NCI-H2171 treated with DMSO at 0.1 percent for 48 hours (cell line): ENCODE results near the gene SLC28A1.
"Not testable (repeated sequence)": the region's sequence is repeated elsewhere in the genome, so short reads cannot be mapped to it uniquely, and the experiment has no call there.

ENCODE experiments used
- DNase-seq: peaks from one replicate; lab custom pipeline; 2025; lab: John Stamatoyannopoulos, UW

SLC28A1 gene

DNA sequence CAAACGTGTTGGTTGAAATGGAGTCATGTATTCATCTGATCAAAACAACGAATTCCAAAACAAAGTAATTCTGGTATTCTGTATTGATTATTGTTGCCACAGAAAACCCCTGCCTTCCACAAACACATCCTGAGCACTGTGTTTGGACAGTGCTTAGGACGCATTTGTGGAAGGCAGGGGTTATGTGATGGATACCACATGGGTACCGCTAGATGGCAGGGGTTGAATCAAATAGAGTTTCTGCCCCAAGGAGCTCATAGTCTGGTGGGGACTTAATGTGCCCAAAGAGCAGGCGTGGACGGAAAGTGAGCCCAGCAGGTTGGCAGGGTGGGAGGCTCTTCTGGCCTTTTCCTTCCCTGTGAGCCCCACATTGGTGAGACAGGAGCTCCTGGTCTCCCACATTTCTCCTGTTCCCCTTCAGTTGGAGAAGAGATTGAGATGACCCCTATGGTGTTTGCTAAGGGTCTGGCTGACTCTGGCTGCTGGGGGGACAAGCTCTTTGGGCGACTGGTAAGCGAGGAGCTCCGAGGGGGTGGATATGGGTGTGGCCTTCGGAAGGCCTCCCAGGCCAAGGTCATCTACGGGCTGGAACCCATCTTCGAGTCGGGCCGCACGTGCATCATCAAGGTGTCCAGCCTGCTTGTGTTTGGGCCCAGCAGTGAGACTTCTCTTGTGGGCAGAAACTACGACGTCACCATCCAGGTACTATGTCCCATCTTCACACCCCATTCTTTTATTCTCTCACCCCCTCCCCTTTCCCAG is 22.1 kb upstream of the SLC28A1 start:
- DNase-seq, result no peak

DNA sequence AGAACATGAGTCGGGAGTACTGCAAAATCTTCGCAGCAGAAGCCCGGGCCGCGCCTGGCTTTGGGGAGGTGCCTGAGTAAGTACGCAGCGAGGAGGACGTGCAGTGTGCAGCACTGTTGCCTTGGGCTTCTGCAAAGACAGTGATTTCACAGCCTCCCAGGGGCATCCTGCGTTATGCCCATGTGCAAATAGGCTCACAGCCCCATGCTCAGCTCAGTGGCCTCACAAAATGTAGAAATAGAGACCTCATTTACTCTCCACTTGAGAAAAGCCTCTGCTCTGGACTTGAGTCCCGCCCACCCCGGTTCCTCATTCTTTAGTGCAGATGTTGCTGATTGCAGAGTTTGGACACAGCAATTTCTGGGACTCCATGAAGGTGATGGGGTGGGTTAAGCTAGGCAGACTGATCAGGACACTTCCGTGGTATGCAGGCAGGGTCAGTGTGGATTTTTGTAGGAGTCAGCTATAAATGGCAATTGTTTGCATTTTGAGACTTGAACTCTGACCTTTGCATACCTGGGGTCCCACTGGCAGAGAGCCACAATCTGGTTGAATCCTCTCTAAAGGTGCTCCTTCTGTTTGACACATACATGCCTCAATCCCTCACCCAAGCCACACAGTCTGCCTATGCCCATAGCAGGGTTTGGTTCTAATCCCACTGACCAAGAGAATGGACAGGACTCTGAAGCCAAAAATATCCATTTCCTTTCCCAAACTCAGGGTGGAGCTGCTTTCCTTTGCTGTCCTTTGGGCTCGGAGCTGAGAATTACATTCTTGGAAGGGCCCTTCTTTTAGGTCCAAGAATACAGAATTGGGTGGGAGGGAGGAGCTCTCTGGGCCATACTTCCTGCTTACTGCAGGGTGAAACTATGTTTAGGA is 20.7 kb upstream of the SLC28A1 start:
- no peak for DNase-seq

DNA sequence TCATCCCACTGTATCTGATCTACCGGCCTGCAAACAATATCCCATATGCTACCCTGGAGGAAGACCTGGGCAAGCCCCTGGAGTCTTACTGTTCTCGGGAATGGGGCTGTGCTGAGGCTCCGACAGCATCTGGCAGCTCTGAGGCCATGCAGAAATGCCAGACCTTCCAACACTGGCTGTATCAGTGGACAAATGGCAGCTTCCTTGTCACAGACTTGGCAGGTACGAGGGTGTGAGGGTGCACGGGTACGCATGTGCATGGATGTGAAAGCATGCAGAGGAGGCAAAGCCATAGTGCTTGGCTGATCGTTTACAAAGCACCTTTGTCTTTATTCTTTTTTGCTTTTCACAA is 20.0 kb upstream of the SLC28A1 start:
- DNase-seq, result no peak

DNA sequence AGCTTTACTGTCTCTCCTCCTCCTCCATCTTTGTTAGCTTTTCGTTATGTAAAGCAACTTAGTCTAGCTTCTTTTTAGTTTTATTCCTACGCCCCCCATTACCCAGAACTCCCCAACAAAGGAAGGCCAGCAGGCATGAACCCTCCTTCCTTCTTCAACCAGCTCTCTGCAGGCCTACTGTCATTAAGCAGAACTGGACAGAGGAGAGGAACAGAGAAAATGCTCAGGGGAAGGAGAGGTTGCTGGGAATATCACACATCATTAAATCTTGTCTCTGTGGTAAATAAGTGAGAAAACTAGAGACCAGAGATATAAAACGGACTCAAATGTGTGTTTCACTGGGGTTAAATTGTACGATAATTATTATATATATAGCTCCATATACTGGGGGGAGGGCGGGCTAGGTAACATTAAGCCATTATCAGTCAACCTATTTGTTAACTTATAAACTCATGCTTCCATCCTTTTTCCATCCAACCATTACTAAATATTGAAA is 19.3 kb upstream of the SLC28A1 start:
- no peak for DNase-seq

DNA sequence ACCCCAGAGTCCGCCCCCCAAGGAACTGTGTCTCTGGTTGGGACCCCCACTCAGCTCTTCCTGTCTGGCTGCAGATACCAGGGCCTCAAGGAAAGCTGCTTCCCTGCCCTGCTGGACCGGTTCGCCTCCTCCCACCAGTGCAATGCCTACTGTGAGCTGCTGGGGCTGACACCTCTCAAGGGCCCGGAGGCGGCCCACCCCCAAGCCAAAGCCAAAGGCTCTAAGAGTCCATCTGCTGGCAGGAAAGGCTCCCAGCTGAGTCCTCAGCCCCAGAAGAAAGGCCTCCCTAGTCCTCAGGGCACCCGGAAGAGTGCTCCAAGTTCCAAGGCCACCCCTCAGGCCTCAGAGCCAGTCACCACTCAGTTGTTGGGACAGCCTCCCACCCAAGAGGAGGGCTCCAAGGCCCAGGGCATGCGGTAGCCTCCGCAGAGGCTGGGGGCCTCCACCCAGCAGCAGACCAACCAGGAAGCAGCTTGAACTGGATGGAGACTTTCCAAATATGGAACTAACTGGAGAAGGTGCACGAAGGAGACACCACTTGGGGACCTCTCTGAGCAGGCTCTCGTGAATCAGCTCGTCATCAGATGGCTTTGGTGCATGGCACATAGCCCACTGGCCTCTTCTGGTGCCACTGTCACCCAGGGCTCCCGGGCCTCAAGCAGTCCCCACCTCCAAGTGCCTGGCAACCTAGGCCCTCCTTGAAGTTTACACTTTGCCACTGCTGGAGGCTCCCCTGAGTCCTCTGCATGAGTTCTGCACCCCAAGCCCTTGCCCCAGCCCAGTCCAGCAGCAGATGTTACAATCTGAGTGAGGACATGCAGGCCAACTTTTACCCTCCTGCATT is 16.2 kb upstream of the SLC28A1 start:
- DNase-seq, result no peak

DNA sequence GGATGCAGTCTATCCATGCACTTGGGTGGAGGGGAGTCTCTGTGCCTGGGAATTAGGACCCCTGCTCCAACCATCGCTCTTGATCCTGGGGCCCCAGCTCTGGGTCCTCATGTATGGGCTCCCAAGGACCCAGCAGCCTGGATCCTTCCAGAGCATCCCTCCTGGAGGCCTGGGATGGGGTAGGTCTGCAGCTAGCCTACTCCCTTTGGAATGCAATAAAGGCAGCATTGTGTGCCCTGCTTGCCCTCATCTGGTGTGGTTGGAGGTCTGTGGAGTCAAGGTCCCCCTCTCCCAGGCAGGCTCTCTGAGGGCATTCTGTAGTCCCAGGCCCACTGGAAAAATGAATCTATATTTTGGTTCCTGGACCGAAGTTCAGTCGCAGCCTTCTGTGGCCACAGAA is 15.0 kb upstream of the SLC28A1 start:
- no peak for DNase-seq

DNA sequence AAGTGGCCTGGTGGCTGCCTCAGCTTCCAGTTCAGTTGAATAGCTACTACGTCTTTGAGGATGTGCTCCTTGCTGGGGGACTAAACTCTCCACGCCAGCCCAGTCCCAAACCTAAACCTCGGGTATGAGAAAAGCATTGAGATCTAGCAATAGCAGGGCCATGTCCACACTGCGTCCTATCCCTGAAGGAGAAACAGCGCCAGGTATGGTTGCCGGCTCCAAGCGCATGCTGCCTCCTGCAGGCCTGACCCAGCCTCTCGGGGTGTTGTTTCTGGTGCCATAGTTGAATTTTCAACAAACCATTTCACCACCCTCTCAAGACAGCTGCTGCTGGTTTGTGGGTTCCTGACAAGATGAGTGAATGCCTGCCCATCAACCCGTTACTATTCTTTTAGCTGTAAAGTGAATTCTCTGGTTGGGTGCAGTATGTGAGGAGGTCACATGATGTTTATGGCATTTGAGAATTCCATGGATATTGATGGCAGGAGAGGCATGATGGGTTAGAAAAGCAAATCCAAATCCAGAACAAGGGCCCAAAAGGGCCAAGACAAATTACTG is 13.0 kb upstream of the SLC28A1 start:
- no peak for DNase-seq

DNA sequence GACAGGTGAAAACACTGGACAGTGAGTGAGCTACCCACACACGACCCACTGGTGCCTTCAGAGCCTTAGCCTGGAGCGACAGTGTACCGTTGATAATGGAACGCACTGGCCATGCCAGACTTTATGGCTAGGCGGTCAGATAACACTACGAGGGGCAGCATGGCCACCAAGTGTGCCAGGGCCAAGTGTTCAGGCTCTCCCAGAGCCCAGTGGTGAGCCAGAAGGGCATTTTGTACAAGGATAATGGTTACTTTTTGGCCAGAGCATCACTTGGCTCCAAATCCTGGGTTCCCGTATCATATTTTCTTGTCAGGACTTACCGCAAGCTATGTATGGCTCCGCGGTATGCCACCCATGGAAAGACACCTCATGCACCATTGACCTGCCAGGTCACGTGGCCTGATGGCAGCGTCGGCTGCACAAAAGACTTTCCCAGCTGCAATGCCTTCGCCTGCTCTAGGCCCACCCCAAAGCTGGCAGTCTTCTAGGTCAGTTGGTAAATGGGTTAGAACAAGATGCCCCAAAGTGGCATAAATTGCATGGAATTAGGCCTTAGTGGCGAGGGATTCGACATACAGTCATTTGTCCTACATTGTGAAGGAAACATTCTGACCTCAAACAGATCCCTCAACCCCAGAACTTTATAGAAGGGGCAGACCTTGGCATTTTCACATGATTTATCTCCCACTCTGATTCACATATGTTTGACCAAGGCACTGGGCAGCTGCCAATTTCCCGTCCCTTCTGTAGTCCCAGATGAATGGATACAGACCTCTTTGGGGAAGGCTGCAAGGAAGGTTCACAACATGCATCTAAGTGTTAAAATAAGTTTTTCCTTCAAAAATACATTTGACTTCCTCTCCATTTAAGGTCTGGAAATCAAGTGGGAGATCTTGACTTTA is 12.2 kb upstream of the SLC28A1 start:
- DNase-seq, result no peak

DNA sequence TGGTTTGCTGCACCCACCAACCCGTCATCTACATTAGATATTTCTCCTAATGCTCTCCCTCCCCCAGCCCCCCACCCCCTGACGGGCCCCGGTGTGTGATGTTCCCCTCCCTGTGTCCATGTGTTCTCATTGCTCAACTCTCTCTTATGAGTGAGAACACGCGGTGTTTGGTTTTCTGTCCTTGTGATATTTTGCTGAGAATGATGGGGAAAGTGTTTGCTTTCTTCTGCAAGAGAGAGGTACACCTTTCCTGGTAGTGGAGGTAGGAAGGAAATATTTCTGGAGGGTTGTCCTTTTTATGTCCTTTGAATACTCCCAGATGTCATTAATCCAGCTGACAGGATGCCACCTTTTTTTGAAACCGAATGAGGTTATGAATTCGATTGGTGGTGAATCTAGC is 10.5 kb upstream of the SLC28A1 start:
- no peak for DNase-seq

DNA sequence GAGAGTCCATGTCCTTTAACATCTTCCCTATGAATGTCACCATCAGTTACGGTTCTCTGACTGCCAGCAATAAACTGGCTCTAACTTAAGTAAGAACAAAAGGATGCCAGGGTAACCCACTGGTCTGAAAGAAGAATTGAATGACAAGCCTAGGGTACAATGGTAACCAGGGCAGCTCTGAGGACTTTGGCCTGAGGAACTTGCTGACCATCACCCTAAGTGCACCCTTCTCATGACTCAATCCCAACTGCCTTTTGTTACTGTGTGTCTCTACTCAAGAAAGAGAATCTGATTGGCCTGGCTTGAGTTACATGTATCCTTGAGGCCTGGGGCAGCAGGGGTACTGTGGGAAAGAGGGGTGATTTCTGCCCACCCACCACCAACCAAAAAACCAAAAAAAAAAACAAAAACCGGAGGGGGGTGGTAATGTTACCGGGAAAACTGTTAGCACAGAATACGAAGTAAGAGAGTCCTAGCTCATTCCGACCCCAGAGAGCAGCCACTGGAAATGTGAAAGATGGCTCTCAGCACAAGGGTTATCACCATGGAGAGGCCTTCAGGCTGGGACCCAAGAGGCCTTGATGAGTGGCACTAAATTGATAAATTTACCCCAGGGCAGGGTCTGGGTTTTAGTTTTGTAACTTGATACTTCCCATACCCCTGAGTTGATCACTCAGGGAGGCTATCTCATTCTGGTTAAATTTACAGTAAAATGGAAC is 9.3 kb upstream of the SLC28A1 start:
- no peak for DNase-seq

DNA sequence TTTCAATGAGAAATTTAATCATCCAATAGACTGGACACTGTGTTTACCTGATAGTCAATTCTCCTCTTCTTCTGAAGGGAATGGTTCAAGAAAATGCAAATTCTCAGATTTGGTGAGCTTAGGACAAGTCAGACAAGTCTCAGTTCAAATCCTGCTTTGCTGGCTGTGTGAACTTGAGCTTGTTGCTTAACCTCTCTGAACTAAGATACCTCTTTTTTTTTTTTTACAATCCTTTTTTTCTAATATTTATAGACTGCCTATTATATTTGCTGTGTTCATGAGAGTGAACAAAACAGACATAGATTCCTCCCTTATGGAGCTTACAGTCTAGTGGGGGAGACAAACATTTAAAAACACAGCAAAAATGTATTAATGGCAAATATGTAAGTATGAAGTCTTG is 8.2 kb upstream of the SLC28A1 start:
- no peak for DNase-seq

DNA sequence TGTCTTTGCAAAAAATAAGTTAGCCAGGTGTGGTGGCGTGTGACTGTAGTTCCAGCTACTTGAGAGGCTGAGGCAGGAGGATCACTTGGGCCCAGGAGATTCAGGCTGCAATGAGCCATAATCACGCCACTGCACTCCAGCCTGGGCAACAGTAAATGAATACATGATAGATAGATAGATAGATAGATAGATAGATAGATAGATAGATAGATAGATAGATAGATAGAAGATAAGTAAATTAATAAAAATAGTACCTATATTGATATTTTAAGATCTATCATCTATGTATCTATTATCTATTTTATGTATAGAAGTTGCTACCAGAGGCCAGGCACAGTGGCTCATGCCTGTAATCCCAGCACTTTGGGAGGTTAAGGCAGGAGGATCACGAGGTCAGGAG is 6.8 kb upstream of the SLC28A1 start:
- not testable (repeated sequence) for DNase-seq

DNA sequence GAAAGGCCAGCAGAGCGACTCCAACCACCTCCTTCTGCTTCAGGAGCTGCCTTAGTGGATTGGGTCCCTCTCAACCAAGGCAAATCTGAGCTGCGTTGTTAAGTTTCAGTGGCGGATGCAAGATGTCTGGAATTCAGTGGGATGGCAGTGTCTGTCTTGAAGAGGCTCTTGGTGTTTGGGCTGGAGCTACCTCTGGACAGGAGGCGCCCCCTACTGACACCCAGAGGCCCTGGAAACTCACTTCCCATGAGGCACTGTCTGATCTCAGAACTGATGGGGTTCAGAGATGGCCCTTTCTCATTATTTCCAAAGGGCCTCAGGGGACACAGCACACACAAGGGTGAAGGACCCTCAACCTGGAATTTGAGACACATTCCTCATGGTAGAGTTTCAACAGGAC is 6.0 kb upstream of the SLC28A1 start:
- DNase-seq, result no peak

DNA sequence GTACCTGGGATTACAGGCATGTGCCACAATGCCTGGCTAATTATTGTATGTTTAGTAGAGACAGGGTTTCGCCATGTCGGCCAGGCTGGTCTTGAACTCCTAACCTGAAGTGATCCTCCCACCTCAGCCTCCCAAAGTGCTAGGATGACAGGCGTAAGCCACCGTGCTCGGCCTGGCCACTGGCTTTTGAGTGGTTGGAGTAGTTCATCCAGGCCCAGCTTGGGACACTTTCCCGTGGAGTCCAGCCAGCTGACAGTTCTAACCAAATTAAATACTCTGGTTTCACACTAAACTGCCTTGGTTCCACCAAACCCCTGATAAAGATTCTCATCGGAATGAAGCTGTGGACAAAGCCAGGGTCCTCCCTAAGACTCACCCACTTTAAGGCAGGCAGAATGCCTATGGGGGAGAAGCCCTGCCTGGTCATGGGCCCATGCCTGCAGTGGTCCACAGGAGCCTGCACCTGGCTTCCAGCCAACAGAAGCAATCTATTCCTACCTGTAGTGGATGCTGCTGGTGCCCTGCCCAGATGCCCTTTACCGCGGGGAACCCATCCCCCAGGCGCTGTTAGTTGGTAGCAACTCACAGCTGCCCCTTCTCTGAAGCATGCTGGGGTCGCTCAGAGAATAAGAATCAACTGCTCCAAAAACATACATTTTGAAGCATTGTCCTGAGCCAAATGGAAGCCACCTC is 5.2 kb upstream of the SLC28A1 start:
- DNase-seq, result no peak

DNA sequence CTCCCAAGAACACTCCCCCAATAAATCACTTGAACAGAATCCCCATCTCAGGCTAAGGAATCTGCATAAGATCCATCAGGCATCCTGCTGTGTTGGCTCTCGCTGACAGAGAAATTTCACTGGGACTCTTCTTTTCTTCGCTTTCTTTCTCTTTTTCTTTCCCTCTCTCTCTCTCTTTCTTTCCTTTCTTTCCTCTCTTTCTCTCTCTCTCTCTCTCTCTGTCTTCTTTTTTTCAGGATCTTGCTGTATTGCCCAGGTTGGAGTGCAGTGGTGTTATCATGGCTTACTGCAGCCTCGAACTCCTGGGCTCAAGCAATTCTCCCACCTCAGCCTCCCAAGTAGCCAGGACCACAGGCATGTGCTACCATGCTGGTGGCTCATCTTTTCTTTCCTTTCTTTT is 4.5 kb upstream of the SLC28A1 start:
- no peak for DNase-seq

DNA sequence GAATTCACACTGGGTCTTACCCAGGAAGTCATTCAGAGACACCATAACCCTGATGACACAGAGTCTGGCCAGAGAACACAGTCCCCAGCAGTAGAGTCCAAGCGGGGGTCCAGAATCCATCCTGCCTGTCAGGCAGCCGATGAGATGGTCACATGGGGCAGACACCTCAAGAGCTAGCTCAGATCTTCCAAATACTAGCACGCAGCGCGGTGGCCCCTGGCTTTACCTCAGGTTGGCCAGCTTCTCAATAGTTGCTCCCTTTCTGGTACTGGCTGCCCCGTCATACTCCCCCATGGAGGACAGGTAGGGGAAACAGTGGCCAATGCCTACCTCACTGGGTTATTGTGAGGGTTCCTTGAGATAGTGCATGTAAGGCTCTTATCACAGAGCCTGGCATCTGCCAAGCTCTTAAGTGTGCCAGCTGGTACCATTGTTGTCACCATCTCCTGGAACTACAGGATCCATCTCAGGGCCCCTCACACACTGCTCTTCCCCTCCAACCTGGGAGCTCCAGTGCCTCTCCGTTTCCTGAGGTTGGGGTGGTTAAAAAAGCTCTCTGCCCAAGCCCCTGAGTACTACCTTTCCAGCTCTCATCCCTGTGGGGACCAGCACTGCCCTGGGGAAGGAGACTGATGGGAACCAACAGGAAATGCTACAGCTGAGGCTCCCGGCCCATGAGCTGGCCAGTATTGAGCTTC is 3.5 kb upstream of the SLC28A1 start:
- no peak for DNase-seq

DNA sequence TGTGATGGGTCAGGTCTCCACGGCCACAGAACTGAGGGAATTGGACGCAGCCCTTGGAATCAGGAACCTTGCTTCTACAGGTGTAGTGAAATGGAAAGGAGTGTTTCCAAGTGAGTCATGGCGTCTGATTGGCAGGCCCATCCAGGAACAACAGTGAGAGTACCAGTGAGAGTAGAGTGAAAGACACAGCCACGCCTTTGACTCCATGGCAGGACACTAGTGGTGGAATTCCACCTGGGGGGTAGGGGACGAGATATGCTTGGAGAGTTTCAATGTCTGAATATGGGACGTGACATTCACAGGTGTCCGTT is 3.0 kb upstream of the SLC28A1 start:
- DNase-seq, result no peak

DNA sequence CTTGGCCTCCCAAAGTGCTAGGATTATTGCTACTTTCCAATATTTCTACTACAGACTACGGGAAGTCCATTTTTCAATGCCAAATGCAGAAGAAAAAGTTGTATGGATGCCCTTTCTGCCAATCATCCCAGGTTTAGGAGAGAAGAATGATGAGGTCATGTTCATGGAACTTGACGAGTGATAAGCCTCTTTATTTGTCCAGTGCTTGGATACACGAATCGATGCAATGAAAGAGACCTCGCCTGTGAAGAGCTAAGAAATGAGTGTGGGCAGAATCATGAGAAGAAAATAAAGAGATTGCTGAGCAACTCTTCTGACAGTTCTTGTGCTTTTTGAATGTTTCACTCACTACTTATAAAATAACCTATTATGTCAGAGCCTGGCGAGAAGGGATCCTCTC is 996 bp upstream of the SLC28A1 start:
- no peak for DNase-seq

DNA sequence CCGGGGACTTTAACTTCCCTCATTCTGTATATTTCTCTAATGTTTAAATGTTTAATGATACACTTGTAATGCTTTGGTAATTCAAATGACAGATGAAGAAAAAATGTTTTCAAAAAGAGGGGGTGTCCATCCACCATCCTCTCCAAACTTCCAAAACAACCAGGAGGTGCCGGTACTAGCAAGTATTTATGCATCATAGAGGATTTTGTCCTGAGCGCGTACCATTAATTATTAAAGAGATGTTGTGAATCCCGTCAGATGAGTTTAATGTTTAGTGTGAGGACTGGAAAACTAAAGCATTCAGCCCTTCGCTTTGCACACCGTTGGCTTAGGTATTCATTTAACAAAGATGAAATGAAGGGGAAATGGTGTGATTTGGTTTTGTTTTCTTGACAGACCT is 1.3 kb downstream of the SLC28A1 start:
- no peak for DNase-seq
